Measurements from ENCODE around the gene CBLL1.
A peak's percentile ranks its signal among the peaks of the same experiment; 100 is the strongest.

The CBLL1 gene, protein sequence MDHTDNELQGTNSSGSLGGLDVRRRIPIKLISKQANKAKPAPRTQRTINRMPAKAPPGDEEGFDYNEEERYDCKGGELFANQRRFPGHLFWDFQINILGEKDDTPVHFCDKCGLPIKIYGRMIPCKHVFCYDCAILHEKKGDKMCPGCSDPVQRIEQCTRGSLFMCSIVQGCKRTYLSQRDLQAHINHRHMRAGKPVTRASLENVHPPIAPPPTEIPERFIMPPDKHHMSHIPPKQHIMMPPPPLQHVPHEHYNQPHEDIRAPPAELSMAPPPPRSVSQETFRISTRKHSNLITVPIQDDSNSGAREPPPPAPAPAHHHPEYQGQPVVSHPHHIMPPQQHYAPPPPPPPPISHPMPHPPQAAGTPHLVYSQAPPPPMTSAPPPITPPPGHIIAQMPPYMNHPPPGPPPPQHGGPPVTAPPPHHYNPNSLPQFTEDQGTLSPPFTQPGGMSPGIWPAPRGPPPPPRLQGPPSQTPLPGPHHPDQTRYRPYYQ

DNA sequence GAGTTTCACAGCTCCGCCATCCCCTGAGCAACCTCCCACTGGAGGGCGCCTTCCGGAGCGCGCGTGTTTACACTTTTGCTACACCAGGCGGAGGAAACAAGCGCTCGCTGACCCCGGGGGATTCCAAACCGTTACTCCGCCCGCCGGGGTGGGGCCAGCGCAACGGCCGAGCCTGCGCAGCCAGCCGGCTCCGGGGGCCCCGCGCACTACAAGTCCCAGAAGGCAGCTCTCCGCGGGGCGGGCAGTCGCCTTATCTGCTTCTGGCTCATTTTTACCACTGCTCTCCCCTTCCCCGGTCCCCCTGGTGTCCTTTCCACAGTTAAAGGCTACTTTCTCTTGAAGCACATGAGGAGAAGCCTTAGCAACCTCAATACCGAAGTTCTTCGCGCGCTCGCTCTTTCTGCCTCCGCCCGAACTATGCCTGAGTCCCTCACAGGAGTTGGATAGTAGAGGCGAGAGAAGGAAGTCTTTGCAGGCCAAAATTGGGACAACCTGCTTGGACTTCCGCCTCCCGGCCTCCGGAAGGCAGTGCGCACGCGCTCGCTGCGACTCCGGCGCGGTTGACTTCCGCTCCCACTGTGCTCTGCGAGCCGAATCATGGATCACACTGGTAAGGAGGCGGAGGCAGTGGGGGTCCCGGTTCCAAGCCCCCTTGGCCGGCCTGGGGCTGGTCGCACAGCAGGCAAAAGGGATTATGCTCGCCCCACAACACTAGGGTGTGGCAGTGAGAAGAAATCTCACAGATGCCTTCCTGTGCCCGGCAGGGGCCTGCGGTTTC lies at the start of gene CBLL1:
TSS of gene CBLL1 (plus strand) at position 576 of the 778 bp plus-strand sequence. CDS start at position 598, 22 bp downstream.
- no peaks in the 10 kb centered on the region for H3K36me3 ChIP-seq (ENCODE audit: control insufficient read depth, insufficient read depth, low read length)
- H3K4me1 ChIP-seq (ENCODE audit: control insufficient read depth, insufficient read depth, low read length): 0 out of 2 replicates have a peak, but pooled peaks cover 1% of the 10 kb centered on the region
- DNase-seq (ENCODE audit: low read depth, low spot score): peak; percentile 87
- no CpG with 5 or more reads among the region's 56 CpGs for WGBS (ENCODE audit: insufficient coverage, insufficient read length)
- no peaks in the 10 kb centered on the region for H3K27me3 ChIP-seq (ENCODE audit: control insufficient read depth, insufficient read depth, low read length)
- no peaks in the 10 kb centered on the region for H3K9me3 ChIP-seq (ENCODE audit: control insufficient read depth, insufficient read depth, low read length)
- peak within 1 kb of the TSS; percentile 89 for H3K4me3 ChIP-seq (ENCODE audit: low read length)
- H3K27ac ChIP-seq (ENCODE audit: low read length): no peak within 1 kb of the TSS

DNA sequence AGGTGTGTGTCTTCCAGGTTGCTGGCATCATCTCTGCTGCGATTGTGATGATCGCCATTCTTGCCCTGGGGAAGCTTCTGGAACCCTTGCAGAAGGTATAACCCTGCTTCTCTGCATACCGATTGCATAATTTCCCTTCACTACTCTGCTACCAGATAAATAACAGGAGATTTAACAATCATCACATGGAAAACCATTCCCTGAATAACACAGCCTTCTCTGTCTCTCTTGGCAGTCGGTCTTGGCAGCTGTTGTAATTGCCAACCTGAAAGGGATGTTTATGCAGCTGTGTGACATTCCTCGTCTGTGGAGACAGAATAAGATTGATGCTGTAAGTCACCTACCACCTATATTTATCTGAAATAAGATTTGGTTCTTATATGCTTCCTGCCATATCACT lies 49.6 kb upstream of the CBLL1 start:
- DNase-seq (ENCODE audit: low read depth, low spot score): no peak
- H3K4me3 ChIP-seq (ENCODE audit: low read length): no peak overlapping the region
- WGBS (ENCODE audit: insufficient coverage, insufficient read length): no CpG with 5 or more reads among the region's 5 CpGs
- no peak overlapping the region for H3K27ac ChIP-seq (ENCODE audit: low read length)
- no peaks in the 10 kb centered on the region for H3K9me3 ChIP-seq (ENCODE audit: control insufficient read depth, insufficient read depth, low read length)
- no peaks in the 10 kb centered on the region for H3K27me3 ChIP-seq (ENCODE audit: control insufficient read depth, insufficient read depth, low read length)
- H3K4me1 ChIP-seq (ENCODE audit: control insufficient read depth, insufficient read depth, low read length): peaks cover 2% of the 10 kb centered on the region; the same call in 1 of the 2 replicates
- H3K36me3 ChIP-seq (ENCODE audit: control insufficient read depth, insufficient read depth, low read length): no peaks in the 10 kb centered on the region

DNA sequence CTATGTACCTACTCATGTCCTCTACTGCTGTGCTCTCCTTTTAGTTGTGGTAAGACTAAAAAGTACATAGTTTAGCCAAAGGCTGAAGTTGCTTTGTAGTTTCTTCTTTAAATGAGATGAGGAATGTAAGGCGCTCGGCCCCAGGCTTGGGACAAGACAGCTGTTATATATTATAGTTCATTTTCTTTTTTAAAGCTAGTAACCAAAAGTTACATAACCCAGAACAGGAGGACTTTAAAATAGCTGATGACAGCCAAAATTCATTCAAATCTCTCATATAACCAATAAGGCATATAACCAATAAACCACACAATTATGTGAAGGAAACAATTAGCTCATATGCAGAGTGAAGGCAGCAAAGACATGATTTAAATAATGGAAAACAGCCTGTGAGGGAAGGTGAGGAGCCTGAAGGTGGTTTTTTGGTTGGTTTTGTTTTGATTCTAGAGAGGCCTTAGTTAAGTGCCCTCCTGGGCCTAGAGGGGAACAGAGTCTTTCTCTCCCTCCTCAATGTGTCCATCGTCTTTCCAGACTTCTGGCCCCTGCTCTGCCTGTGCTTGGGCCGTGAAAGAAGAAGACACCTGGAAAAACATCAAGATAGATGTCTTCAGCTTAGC lies 47.5 kb upstream of the CBLL1 start:
- Histone ChIP-seq H3K4me3 (ENCODE audit: low read length) (no peak overlapping the region), H3K27me3 (ENCODE audit: control insufficient read depth, insufficient read depth, low read length) (no peaks in the 10 kb centered on the region), H3K4me1 (ENCODE audit: control insufficient read depth, insufficient read depth, low read length) (no peaks in the 10 kb centered on the region), H3K27ac (ENCODE audit: low read length) (no peak overlapping the region), H3K36me3 (ENCODE audit: control insufficient read depth, insufficient read depth, low read length) (no peaks in the 10 kb centered on the region), H3K9me3 (ENCODE audit: control insufficient read depth, insufficient read depth, low read length) (no peaks in the 10 kb centered on the region)
- DNase-seq (ENCODE audit: low read depth, low spot score): no peak
- WGBS (ENCODE audit: insufficient coverage, insufficient read length): no CpG with 5 or more reads among the region's 4 CpGs

DNA sequence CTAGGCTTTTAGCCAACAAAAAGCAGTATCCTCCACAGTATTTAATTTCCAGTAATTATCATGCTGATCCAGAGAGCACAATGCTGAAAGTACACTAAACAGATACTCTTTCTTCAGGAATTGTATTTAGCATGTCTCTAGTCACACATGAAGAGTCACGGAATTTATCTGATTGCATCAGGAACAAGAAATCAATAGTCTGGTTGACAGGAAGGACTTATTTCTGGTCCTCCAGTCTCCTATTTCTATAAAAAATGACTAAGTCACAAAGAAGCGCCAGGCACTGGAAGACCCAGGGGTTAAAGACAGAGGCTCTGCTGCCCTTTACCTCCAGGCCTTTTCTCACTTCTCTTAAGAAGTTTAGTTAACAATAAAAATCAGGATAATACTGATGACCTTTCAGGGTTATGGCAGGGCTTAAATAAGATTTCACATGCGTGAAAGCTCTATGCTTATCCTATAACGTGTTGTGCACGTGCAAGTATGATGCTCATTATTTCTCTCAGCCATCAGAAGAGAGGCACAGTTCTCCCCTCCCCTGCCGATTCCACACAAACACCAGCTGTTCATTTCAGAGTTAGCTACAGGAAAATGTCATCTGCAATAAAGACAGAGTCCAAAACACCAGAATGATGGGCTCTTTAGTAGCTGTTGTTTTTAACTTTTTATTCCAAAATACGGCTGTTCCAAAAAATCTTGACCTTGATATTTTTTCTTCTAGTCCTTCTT lies 46.5 kb upstream of the CBLL1 start:
- Histone ChIP-seq H3K36me3 (ENCODE audit: control insufficient read depth, insufficient read depth, low read length) (no peaks in the 10 kb centered on the region), H3K9me3 (ENCODE audit: control insufficient read depth, insufficient read depth, low read length) (no peaks in the 10 kb centered on the region), H3K4me3 (ENCODE audit: low read length) (no peak overlapping the region), H3K27ac (ENCODE audit: low read length) (no peak overlapping the region), H3K27me3 (ENCODE audit: control insufficient read depth, insufficient read depth, low read length) (no peaks in the 10 kb centered on the region), H3K4me1 (ENCODE audit: control insufficient read depth, insufficient read depth, low read length) (no peaks in the 10 kb centered on the region)
- no peak for DNase-seq (ENCODE audit: low read depth, low spot score)
- no CpG with 5 or more reads among the region's 7 CpGs for WGBS (ENCODE audit: insufficient coverage, insufficient read length)

DNA sequence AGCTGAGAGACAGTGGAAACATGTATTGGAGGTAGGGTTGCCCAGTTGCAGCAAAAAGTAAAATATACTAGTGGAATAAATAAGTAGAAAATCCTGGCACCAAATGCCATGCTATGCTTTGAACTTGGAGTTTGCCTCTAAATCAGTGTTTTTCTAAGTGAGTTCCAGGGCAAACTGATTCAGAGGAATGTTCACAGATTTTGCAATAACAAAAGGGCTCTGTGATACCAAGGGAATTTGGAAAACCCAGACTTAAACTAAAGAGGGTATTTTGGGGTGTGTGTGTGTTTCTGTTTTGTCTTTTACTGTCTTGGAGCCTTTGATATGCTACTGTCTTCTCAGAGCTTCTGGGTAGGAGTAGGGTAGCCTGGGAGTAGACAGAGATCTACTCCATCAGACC lies 43.4 kb upstream of the CBLL1 start:
- Histone ChIP-seq H3K9me3 (ENCODE audit: control insufficient read depth, insufficient read depth, low read length) (no peaks in the 10 kb centered on the region), H3K4me3 (ENCODE audit: low read length) (no peak overlapping the region), H3K36me3 (ENCODE audit: control insufficient read depth, insufficient read depth, low read length) (no peaks in the 10 kb centered on the region), H3K27me3 (ENCODE audit: control insufficient read depth, insufficient read depth, low read length) (no peaks in the 10 kb centered on the region), H3K27ac (ENCODE audit: low read length) (no peak overlapping the region), H3K4me1 (ENCODE audit: control insufficient read depth, insufficient read depth, low read length) (no peaks in the 10 kb centered on the region)
- DNase-seq (ENCODE audit: low read depth, low spot score): no peak

DNA sequence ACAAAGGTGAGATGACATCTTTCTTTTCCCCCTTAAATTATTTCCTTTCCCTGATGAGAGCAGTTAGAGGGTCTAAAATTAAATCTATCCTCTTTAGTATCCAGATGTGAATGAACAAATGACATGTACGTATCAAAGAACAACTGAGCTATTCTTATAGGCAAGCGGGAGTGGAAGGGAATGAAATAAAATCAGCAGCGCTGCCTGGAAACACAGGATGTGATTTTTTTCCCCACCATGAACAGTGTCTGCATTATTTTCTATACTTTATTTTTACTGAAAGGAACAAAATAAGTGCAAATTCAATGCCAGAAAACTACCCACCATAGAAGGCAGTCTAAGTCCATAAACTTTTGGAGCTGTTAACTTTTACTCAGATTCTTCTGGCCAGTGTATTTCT lies 42.8 kb upstream of the CBLL1 start:
- Histone ChIP-seq H3K4me1 (ENCODE audit: control insufficient read depth, insufficient read depth, low read length) (no peaks in the 10 kb centered on the region), H3K27me3 (ENCODE audit: control insufficient read depth, insufficient read depth, low read length) (no peaks in the 10 kb centered on the region), H3K9me3 (ENCODE audit: control insufficient read depth, insufficient read depth, low read length) (no peaks in the 10 kb centered on the region), H3K36me3 (ENCODE audit: control insufficient read depth, insufficient read depth, low read length) (no peaks in the 10 kb centered on the region), H3K4me3 (ENCODE audit: low read length) (no peak overlapping the region), H3K27ac (ENCODE audit: low read length) (no peak overlapping the region)
- WGBS (ENCODE audit: insufficient coverage, insufficient read length): no CpG with 5 or more reads among the region's 3 CpGs
- DNase-seq (ENCODE audit: low read depth, low spot score): no peak

DNA sequence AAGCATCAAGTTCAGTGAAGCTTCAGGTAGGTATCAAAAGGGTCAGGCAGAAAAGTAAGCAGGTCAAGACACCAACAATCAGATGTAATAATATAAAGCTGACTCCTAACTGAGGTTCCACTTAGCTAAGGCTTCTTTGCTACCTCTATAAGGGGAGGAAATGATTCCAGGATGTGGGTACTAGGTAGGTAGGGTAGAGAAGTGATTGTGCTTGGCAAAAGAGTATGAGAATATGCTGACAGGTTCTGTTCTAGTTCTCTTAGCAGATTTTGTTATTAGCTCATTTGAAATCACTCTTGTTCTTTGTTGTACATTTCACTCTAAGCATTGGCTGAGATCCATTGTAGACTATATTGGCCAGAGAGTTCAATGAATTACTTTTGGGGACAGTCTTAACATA lies 40.7 kb upstream of the CBLL1 start:
- no peaks in the 10 kb centered on the region for H3K4me1 ChIP-seq (ENCODE audit: control insufficient read depth, insufficient read depth, low read length)

DNA sequence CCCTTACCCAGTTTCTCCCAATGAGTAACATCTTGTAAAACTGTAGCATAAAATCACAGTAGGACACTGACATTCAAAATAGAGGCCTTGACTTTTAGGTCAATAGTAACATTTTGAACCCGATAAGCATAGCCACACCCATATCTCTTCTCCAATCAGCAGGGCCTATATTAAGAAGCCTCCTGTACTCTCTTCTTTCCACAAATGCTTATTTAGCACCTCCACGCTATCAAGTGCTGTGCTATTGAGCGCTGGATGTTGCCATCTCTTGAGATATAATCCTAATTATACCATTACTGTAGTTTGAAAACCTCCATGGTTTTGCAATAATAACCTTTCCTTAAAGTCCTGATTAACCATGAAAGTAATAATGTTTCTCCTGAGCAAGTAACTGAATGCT lies 40.1 kb upstream of the CBLL1 start:
- no CpG with 5 or more reads among the region's 3 CpGs for WGBS (ENCODE audit: insufficient coverage, insufficient read length)
- Histone ChIP-seq H3K4me1 (ENCODE audit: control insufficient read depth, insufficient read depth, low read length) (no peaks in the 10 kb centered on the region), H3K27me3 (ENCODE audit: control insufficient read depth, insufficient read depth, low read length) (no peaks in the 10 kb centered on the region), H3K9me3 (ENCODE audit: control insufficient read depth, insufficient read depth, low read length) (no peaks in the 10 kb centered on the region), H3K36me3 (ENCODE audit: control insufficient read depth, insufficient read depth, low read length) (no peaks in the 10 kb centered on the region), H3K4me3 (ENCODE audit: low read length) (no peak overlapping the region), H3K27ac (ENCODE audit: low read length) (no peak overlapping the region)
- DNase-seq (ENCODE audit: low read depth, low spot score): no peak

More for the DNA sequence above, 40.7 kb upstream of the CBLL1 start:
- no peak overlapping the region for H3K4me3 ChIP-seq (ENCODE audit: low read length)
- DNase-seq (ENCODE audit: low read depth, low spot score): no peak
- H3K27ac ChIP-seq (ENCODE audit: low read length): no peak overlapping the region
- no peaks in the 10 kb centered on the region for H3K27me3 ChIP-seq (ENCODE audit: control insufficient read depth, insufficient read depth, low read length)
- no peaks in the 10 kb centered on the region for H3K36me3 ChIP-seq (ENCODE audit: control insufficient read depth, insufficient read depth, low read length)
- H3K9me3 ChIP-seq (ENCODE audit: control insufficient read depth, insufficient read depth, low read length): no peaks in the 10 kb centered on the region

DNA sequence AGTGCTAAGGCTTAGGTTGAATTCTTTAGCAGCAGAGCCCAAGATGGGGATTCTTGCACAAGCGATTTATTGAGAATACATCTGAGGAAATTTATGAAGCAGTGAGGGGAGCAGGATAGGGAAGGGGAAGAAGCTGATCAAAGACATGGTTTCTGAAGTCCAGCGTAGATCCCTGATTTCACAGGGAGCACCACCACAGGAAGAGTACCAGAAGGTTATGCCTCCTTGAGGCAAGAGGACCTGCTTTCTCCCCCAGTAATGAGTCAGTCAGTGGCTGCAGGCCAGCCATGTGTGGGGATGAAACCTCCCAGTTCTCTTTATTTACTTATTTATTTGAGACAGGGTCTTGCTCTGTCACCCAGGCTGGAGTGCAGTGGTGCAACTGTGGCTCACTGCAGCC lies 35.0 kb upstream of the CBLL1 start:
- Histone ChIP-seq H3K9me3 (ENCODE audit: control insufficient read depth, insufficient read depth, low read length) (no peaks in the 10 kb centered on the region), H3K4me3 (ENCODE audit: low read length) (no peak overlapping the region), H3K36me3 (ENCODE audit: control insufficient read depth, insufficient read depth, low read length) (no peaks in the 10 kb centered on the region), H3K27me3 (ENCODE audit: control insufficient read depth, insufficient read depth, low read length) (no peaks in the 10 kb centered on the region), H3K27ac (ENCODE audit: low read length) (no peak overlapping the region), H3K4me1 (ENCODE audit: control insufficient read depth, insufficient read depth, low read length) (no peaks in the 10 kb centered on the region)
- no CpG with 5 or more reads among the region's 2 CpGs for WGBS (ENCODE audit: insufficient coverage, insufficient read length)
- no peak for DNase-seq (ENCODE audit: low read depth, low spot score)

DNA sequence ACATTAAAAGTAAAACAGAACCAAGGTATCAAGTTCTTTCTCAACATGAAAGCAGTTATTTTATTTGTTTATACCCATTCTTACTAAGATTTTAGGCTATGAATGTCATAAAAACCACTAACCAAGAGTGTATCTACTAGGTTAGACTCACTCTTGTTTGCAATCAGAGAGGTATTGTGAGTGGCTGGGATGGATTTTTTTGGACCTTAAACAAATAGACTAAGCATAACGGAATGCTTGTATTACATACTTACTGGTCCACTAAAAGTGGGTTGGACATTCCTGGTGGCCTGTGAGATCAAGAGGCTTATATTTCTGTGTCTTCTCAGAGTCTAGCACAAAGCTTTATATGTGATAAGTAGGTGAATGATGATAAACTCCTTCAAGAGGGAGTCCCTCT lies 32.6 kb upstream of the CBLL1 start:
- no CpG with 5 or more reads among the region's 1 CpG for WGBS (ENCODE audit: insufficient coverage, insufficient read length)
- Histone ChIP-seq H3K27ac (ENCODE audit: low read length) (no peak overlapping the region), H3K36me3 (ENCODE audit: control insufficient read depth, insufficient read depth, low read length) (no peaks in the 10 kb centered on the region), H3K4me1 (ENCODE audit: control insufficient read depth, insufficient read depth, low read length) (no peaks in the 10 kb centered on the region), H3K27me3 (ENCODE audit: control insufficient read depth, insufficient read depth, low read length) (no peaks in the 10 kb centered on the region), H3K4me3 (ENCODE audit: low read length) (no peak overlapping the region), H3K9me3 (ENCODE audit: control insufficient read depth, insufficient read depth, low read length) (no peaks in the 10 kb centered on the region)
- no peak for DNase-seq (ENCODE audit: low read depth, low spot score)
